Inflammatory macrophage treated with lipopolysaccharide for 1 hour (primary cell): ENCODE results near the gene EXOSC10.
"Not testable (repeated sequence)": the region's sequence is repeated elsewhere in the genome, so short reads cannot be mapped to it uniquely, and the experiment has no call there.

Experiments used
- DNase-seq, 2 donors: peaks; one replicate each; pipeline ENCODE4 v3.0.0-alpha.2; 2020 to 2022

The EXOSC10 gene

GRCh38 chr1:11042995-11043874, 56.4 kb downstream of the EXOSC10 start:
- DNase-seq = no peak

- no peak for DNase-seq
Observed at GRCh38 chr1:11042065-11042464, 57.6 kb downstream of the EXOSC10 start.

GRCh38 chr1:11041048-11041447, 58.6 kb downstream of the EXOSC10 start:
- DNase-seq = no peak

GRCh38 chr1:11040105-11040429, 59.6 kb downstream of the EXOSC10 start:
- DNase-seq = not testable (repeated sequence)

- no peak for DNase-seq
Observed at GRCh38 chr1:11039351-11040104, 60.1 kb downstream of the EXOSC10 start.

GRCh38 chr1:11037740-11038182, 61.9 kb downstream of the EXOSC10 start:
- DNase-seq = peak; percentile 61 to 94

GRCh38 chr1:11037019-11037739, 62.5 kb downstream of the EXOSC10 start:
- DNase-seq = not testable (repeated sequence)

- DNase-seq = no peak
Observed at GRCh38 chr1:11031624-11032262, 67.9 kb downstream of the EXOSC10 start.

- DNase-seq = no peak
Observed at GRCh38 chr1:11030865-11031264, 68.8 kb downstream of the EXOSC10 start.

GRCh38 chr1:11028018-11028417, 71.7 kb downstream of the EXOSC10 start:
- no peak for DNase-seq

GRCh38 chr1:11027316-11027715, 72.4 kb downstream of the EXOSC10 start:
- no peak for DNase-seq

- no peak for DNase-seq
Observed at GRCh38 chr1:11026903-11027302, 72.8 kb downstream of the EXOSC10 start.

- no peak for DNase-seq
Observed at GRCh38 chr1:11026052-11026451, 73.6 kb downstream of the EXOSC10 start.

- DNase-seq = no peak
Observed at GRCh38 chr1:11025618-11026017, 74.1 kb downstream of the EXOSC10 start.

GRCh38 chr1:11024874-11025203, 74.8 kb downstream of the EXOSC10 start:
- DNase-seq = no peak

- DNase-seq = no peak
Observed at GRCh38 chr1:11024154-11024873, 75.4 kb downstream of the EXOSC10 start.

- DNase-seq = no peak
Observed at GRCh38 chr1:11023201-11023600, 76.5 kb downstream of the EXOSC10 start.

GRCh38 chr1:11019971-11020370, 79.7 kb downstream of the EXOSC10 start:
- DNase-seq = no peak

GRCh38 chr1:11019358-11019757, 80.3 kb downstream of the EXOSC10 start:
- not testable (repeated sequence) for DNase-seq
